IPS DF 19.7 (cell line): ENCODE measurements around the gene TRIM37.
"Not testable (repeated sequence)": the region's sequence is repeated elsewhere in the genome, so short reads cannot be mapped to it uniquely, and the experiment has no call there.

Experiments
- DNase-seq: peaks from one replicate; pipeline ENCODE4 v3.0.0-alpha.2; 2013; ENCODE audit warnings: low read depth, low spot score

Gene TRIM37

DNA sequence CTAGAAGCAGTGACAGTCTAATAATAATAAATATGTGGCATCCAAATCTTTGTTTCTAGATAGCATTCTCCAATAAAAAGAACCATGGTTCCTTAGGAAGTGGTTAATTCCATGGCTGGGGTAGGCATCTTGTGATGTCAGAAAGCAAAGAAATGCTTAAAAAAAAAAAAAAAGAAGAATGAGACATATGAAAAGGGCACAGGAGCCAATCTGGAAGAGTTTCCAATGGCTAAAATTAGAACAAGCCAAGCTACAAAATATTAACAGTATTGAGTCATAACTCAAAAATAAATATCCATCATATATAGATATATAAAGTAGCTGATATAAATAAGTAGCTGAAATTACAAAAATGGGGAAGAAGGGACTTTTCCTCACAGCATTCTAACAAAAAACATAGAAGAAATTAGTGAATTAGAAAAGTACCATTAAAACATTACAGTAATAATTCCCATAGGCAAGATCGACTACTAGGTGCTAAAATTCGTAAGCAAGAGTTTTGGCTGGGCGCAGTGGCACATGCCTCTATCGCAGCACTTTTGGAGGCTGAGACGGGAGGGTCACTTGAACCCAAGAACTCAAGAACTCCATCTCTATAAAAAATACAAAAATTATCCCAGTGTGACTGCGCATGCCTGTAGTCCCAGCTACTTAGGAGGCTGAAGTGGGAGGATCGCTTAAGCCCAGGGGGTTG is 111.3 kb downstream of the TRIM37 start:
- DNase-seq, result no peak

DNA sequence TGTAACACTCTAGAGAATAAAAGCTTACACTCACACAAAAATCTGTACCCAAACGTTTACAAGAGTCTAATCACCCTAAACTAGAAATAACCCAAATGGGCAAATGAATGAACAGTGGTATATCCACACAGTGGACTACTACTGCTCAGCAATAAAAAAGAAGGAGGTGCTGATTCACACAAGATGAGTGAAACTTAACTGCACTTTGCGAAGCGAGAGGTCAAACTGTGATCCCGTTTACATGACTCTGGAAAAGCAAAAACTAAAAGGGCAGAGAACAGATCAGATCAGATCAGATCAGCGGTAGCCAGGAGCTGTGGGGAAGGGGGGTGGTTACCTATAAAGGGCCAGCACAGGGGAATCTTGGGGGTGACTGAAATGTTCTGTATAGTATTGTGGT is 113.4 kb downstream of the TRIM37 start:
- DNase-seq, result no peak

DNA sequence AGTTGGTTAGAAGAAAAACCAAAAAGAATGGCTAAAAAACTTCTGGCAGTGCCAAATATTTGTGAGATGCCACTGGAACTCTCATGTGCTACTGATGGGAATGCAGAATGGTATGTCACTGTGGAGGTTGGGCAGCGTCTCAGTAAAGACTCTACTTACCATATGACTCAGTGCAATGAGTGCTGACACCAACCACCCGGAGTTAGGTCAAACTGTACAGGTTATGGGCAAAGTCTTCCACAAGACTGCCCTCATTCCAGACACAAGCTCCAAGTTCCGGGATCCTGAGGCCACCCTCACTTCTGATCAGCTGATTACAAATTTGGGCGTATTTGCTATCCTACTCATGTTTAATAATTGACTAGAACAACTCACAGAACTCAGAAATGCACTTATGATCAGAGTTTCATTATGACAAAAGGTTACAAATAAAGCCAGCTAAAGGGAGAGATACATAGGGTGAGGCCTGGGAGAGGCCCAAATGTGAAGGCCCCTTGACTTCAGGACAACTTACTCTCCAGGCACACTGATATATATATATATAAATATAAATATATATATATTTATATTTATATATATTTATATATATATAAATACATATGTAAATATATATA is 114.9 kb downstream of the TRIM37 start:
- no peak for DNase-seq

DNA sequence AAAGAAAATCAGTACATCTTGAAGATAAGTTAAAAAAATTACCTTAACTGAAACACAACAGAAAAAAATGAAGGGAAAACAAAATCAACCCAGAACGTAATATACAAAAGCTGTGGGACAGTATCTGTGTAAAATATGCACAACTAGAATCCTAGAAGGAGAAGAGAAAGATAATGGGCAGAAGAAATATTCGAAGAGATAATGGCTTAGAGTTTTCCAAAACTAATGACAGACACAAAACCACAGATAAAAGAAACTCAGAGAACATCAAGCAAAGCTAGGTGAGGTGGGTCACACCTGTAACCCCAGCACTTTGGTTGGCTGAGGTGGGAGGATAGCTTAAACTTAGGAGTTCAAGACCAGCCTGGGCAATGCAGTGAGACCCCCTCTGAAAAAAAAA is 117.1 kb downstream of the TRIM37 start:
- no peak for DNase-seq

DNA sequence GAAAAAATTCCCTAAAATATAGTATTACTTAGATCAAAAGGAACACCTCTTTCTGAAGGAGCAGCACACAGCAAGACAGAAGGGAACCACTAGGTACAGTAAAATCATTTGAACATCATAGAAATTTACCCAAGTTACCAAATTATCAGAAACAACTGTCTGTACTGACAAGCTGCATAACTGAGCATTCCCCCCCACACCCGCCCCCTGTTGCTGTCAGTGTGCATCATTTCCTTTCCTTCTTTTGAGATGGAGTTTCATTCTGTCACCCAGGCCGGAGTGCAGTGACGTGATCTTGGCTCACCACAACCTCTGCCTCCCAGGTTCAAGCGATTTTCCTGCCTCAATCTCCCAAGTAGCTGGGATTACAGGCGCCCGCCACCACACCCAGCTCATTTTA is 120.7 kb downstream of the TRIM37 start:
- DNase-seq, result no peak

DNA sequence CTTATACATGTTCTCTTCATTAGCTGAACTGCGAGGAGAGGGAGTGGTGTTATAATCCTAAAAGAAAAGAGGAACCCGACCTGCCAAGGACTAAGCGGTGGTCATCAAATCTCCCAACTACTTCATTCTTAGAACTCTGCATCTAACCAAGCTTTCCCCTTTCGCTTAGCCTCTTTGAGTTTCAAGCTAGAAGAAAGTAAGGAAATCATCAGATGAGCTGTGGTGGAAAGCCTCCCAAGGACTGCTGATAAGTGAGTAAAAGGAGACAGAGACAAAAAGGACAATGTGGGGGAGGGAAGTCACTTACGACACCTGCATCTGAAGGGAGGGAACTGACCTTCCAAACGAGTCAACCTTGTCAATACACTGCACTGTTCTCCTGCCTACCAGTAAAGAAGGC is 121.3 kb downstream of the TRIM37 start:
- no peak for DNase-seq

DNA sequence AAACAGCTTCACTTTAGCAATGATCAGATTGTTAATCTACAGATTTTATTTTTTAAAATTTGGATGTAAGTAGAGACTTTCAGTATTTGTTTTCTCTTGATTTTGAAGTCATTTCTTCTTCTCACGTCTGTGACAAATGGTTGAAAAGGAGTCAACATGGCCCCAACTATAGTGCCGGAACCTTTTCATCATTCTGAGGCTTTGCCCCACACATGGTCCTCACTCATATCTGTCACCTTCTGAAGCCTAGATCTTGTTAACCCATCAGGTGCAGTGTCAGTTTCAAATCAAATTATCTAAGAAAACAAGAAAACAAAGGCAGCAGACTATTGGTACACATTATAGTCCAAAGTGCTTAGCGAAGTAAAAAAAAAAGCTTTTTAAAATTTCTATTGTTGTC is 124.1 kb downstream of the TRIM37 start:
- DNase-seq, result no peak

DNA sequence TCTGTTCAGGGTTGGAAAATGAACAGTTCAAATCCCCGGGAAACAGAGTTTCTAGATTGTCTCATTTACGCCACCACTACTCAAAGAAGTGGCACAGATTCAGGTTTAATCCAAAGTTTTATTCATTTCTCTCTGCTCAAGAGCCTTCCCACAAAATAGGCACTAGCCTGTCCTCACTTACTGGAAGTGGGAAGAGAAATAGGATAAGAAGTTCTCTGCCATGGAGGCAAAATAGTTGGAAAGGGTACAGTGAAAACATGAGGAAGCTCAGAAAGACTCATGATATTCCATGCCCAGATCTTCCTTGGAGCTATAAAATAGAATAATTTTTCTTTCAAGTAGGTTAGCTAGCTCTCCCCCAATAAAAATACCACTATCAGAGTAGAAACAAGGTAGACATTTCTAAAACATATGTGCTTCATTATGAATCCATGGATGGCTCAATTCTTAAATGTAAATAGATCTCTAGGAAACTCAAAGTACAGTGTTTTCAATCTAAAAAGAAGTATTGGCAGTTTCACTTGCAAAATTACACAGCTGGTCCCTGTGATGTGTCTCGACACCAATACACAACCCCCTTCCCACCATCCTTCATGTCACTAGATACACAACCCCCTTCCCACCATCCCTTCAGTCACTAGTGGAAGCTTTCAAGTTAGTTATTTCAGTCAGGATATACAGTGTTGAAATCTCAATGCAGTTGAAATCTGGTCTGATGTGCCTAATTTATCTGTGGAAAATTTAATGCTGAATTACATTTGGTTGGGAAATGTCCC is 125.8 kb downstream of the TRIM37 start:
- no peak for DNase-seq

DNA sequence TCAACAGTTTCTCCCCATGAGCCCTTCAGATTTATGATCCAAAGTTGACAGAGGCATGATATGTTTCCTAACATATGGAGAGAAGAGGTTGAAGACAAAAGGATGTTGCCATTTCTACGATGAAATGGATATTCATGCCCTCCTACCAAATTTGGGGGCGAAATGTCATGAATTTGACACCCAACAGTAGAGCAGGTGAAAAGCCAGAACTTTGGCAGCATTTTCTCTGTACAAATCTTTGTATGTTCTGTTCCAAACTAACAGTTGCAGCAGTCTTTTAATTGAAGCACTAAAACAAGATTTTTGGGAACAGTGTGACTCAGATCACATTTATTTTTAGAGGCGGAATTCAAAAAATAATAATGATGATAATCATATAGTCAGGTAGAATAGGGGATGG is 130.1 kb downstream of the TRIM37 start:
- no peak for DNase-seq

DNA sequence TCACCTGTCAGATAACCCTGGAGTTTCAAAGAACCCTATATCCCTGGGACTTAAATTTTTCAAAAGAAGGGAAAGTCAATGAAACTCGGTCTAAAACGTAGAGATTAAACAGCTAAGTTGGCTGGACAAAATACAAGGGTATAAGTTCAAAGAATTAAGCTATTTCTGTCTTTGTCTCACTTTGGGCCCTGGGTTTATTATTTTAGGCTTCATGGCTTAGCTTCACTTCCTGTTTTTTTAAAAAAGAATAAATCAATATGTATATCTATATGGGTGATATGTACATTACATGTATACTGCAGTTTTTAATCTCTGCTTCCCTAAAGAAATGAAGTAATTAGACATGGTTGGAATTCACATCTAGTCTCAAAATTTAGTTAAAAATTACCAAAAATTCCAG is 132.3 kb downstream of the TRIM37 start:
- DNase-seq, result no peak

DNA sequence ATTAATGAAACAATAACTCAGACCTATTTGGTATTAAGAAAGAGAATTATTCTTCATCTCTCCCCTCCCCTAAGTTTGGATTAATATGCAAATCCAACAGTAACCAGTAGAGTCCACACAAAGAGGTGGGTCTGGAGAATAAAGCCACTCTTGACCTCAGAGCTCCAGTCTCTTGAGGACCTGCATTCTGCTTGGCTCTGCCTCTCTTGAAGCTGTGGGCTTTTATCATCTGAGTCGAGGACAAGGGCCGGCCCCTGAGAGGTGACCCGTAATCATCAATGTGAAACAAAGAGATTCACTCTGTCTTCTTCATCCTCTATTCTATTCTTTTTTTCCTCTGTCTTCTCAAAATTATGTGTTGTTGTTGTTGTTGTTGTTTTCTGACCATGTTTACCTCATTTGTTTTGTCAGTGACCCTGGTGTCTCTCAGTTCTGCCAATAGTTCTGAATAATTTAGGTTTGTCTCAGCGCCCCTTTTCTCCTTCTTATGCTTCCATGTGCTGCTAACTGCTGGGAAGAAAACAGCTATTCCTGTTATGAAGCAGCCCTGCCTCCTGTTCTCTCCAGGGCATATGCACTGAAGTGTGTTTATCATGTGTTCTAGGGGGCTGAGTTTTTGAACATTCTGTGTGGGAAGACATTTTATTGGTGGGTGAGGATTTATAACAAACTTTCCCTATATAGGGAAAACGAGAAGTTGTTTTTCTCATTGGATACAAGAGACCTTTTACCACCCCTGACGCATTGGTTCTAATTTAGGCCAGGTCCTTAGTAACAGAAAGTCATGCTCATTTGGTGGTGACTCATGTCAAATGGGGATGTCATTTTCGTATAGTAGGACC is 135.8 kb downstream of the TRIM37 start:
- DNase-seq, result no peak

DNA sequence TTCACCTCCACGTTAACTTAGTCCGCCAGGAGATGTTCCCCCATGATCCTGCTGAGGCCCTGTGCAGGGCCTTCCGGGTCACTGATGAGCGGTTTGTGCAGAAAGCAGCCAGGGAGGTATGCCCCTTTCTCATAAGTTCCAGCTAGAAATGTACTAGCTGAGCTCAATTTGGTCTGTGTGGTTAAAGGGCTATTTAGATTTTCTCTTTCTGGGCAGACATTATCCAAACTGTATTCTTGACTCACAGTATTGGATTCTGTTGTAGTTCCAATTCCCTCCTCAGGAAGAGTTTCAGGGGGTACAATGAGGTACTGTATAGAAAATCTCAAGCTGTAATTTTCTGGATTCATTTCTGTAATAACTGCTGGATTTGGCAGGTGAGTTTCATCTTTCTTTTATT is 137.1 kb downstream of the TRIM37 start:
- DNase-seq, result no peak

DNA sequence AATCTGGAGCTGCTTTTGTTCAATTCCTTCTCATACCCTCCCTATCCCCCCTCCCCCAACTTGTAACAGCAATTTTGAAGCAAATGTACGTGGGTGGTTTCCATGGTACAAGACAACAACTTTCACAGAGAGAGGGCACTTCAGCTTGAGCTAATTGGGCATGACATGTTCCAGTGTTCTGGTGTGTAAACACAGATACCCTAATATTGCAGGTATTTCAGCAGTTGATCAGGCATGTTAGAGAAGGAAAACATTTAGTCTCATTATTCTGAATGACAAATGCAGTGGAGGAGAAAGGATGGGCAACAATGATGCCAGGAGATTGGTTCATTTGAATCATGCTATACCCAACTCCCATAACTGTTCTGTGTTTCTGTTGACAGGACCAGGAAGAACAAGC is 137.5 kb downstream of the TRIM37 start:
- no peak for DNase-seq

DNA sequence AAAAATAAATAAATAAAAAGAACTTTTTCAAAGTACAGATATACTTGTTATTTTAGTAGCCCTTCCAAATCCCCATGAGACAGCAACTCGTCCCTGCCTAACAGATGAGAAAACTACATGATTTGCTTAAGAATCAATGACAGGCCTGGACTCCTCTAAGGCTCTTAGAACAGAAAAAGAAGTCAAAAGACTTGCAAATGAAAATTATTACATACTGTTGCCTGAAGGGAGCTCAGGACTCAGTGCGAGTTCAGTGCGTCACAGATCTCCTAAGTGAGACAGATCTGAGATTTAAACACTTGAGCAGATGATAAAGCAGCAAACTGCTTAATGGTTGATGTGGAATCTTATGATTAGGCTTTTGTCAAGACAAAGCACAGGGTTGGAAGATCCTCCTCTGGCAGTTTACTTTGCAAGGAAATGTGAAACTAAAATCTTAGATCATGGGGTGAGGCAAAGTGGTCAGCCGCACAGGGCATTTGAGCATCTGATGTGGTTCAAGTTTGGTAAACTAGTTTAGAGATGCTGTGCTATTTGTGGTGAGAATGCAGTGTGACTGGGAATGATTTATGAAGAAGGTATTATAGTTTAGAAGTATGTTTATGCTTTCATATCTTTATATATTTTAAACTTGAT is 138.1 kb downstream of the TRIM37 start:
- DNase-seq, result no peak

DNA sequence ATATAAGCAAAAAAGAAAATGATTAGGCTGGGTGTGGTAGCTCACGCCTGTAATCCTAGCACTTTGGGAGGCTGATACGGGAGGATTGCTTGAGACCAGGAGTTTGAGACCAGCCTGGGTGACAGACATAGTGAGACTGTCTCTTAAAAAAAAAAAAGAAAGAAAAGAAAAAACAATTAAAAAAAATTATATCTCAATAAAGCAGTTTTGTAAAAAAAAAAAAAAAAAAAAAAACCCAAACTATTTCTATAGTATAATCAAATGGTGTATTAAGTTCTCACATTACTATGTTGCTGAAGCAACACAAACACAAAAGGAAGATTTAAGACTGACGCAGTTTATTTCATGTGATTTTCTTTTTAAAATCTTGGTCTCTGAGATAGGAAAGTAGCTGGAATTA is 140.5 kb downstream of the TRIM37 start:
- DNase-seq, result no peak

DNA sequence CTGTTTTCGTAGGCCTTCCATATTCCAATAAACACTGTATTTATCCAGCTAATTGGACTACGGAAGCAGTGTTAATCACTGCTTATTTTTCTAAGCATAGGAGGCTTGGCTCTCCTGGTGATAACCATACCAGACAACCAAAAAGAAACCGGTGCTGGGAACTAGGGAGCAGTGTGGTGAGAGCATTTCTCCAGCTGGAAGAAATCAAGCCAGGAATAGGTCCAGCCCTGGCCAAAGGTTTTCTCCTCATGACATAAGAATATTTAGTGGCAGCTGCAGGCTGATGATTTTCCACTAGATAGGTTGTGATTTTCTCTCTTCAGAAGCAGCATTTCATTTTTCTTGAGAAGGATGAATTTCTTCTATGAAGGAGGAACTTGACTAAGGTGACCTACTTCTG is 141.5 kb downstream of the TRIM37 start:
- DNase-seq, result no peak

DNA sequence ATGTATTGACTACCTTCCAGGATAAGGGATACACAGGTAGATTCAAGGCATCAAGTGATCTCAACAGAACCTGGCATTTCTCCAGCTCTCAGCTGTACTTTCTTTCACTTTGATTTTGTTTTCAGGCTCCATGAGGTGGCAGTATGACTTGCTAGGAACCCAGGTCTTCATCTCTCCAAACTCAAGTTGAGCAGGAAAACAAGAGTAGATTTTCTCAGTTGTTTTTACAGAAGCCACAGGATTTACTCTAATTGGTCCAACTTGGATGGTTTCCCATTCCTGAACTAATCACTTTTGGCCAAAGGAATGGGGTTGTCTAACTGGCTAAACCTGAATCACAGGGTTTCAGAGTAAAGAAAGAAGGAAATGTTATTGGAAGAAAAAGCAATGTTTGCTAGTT is 146.6 kb downstream of the TRIM37 start:
- DNase-seq, result peak; percentile 2

DNA sequence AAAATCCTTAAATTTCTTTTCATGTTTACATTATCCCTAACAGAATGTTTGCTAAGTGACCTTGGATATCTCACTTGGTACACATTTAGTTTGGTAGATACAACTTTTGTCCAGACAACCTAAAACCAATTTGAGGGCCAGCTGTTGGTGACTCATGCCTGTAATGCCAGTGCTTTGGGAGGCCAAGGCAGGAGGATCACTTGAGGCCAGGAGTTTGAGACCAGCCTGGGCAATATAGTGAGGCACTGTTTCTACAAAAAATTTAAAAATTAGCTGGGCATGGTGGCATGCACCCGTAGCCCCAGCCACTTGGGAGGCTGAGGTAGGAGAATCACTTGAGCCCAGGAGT is 149.0 kb downstream of the TRIM37 start:
- not testable (repeated sequence) for DNase-seq

DNA sequence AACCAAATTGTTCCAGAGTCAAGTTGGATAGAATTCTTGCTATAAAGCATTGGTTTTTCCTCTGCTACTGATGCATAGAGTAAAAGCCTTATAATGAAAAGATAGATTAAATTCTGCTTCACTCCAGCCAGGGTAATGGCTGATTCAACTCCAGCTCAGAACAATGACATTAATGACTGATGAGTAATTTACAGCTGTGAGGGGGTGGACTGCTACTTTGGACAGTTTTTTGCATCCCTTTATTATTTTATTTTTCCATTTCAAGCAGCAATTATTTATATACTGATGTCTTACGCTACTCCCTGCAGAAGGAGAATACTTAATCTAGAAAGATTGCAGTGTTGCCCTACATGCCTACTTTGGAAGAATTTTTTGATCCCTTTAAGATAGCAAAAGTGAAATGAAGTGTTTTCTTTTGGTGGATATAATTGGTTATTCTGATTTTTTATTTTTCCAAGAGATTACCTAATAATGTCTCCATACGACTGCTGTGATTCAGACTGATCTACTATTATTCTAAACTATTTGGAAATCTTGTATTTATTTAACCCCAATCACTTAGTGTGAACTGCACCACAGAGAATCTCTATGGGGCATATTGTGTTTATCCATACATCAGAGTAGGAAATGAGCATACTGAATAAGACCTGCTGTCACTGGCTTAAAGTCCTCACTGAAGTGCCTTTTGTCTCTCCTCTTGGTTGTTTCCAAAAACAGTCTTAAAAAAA is 149.5 kb downstream of the TRIM37 start:
- no peak for DNase-seq

DNA sequence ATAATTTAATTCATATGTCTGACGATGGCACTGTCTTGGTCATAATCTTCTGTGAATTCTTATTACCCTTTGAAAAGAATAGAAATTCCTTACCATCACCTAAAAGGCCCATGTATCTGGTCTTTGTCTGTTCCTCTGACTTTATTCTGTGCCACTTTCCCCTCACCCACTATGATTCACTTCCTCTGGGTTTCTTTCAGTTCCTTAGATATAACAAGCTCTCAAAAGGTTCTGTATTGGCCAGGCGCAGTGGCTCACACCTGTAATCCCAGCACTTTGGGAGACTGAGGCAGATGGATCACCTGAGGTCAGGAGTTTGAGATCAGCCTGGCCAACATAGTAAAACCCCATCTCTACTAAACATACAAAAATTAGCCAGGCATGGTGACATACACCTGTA is 152.3 kb downstream of the TRIM37 start:
- DNase-seq, result not testable (repeated sequence)

DNA sequence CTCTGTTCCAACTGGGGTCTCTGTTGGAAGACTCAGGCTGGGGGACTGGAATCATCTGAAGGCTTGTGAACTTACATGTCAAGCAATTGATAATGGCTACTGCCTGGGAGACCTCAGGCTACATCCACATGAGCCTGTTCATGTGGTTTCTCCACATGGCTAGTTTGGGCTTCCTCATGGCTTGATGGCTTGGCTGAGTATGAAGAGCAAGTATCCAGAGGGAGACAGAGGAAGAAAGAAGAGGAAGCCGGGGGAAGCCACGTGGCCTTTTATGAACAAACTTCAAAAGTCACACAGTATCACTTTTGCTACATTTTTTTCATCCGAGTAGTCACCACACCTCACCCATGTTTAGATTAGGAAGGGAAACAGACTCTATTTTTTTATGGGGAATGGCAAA is 158.9 kb downstream of the TRIM37 start:
- DNase-seq, result no peak
